HCT116 (cell line): ENCODE results near the gene ALDOC. TPM values are rescaled to one million over a fixed set of nuclear protein-coding genes. Genes with fewer than 3 reads are reported as not detected.

Source experiments
- ATAC-seq: fragments of 200-7000 bp; cut with Tn5 transposase; 2 replicates; pipeline ENCODE4 v1.9.1; 2020; ENCODE audit warnings: mild to moderate bottlenecking, moderate library complexity
- BruUV-seq: library from RNA; stranded (reverse); fragments of 400-500 nt; replicated peaks from 2 replicates; lab custom pipeline; 2021; lab: Mats Ljungman, UMichigan
- CTCF ChIA-PET: fragments of 300-600 bp; sonication (Branson Sonifier 250); formaldehyde crosslinking; loops from one replicate; lab custom pipeline; 2021; ENCODE audit warnings: antibody characterized with exemption; lab: Charles Lee
- POLR2A ChIA-PET: fragments of 300-600, 350-600 bp; sonication (Branson Sonifier 250); formaldehyde crosslinking; loops from one replicate; lab custom pipeline; 2021; ENCODE audit warnings: antibody characterized with exemption; lab: Charles Lee
- RAD21 ChIA-PET, 2 experiments: fragments of 300-600 bp; sonication (Branson Sonifier 250); formaldehyde crosslinking; loops; one replicate each; lab custom pipeline; 2023; ENCODE audit warnings: low total read pairs in 2 of 2; ENCODE audit not compliant: uncharacterized antibody in 2 of 2, unreplicated experiment in 2 of 2, low non-redundant PET in 1 of 2; lab: Charles Lee
- DNase-seq: peaks from one replicate; pipeline ENCODE4 v3.0.0-alpha.2; 2010; ENCODE audit warnings: low read depth, low spot score
- H2AFZ ChIP-seq: fragments of 200-600 bp; shearing (Covaris generic), sonication (generic); 2 replicates; pipeline ENCODE4 v1.6.1; 2017; ENCODE audit warnings: low read depth, mixed run types, mixed read lengths, antibody characterized with exemption, low read length; ENCODE audit not compliant: poor library complexity, severe bottlenecking
- H3K27ac ChIP-seq: 2 replicates; pipeline ENCODE4 v1.5.1; 2012; ENCODE audit warnings: low read depth, low read length
- H3K27me3 ChIP-seq: fragments of 200-600 bp; sonication (generic); 2 replicates; pipeline ENCODE4 v1.6.1; 2016; ENCODE audit warnings: mixed run types, low read length, mixed read lengths; ENCODE audit not compliant: insufficient read depth
- H3K36me3 ChIP-seq, 2 experiments: fragments of 200-500 bp in 1 of 2; fragments of 200-600 bp in 1 of 2; sonication (Bioruptor generic) in 1 of 2; sonication (generic) in 1 of 2; 2 replicates each; pipeline versions ENCODE4 v1.5.1 to v1.6.1; 2014 to 2016; ENCODE audit warnings: low read length in 2 of 2, inconsistent platforms in 1 of 2, mixed read lengths in 1 of 2, mixed run types in 1 of 2; ENCODE audit not compliant: insufficient read depth in 2 of 2, control insufficient read depth in 1 of 2
- H3K4me1 ChIP-seq, 2 experiments: fragments of 200-600 bp in 1 of 2; sonication (generic) in 1 of 2; 2 replicates each; pipeline versions ENCODE4 v1.5.1 to v1.6.1; 2012 to 2017; ENCODE audit warnings: low read length in 2 of 2, inconsistent platforms in 1 of 2, mild to moderate bottlenecking in 1 of 2, mixed read lengths in 1 of 2, mixed run types in 1 of 2, moderate library complexity in 1 of 2; ENCODE audit not compliant: insufficient read depth in 2 of 2, control insufficient read depth in 1 of 2
- H3K4me2 ChIP-seq: fragments of 200-600 bp; sonication (generic); 2 replicates; pipeline ENCODE4 v1.6.1; 2017; ENCODE audit warnings: mixed run types, low read length, mixed read lengths
- H3K4me3 ChIP-seq, 2 experiments: fragments of 200-600 bp in 1 of 2; sonication (generic) in 1 of 2; replicated peaks in 1 of 2; 2 replicates each; pipeline ENCODE4 v1.5.1; 2011 to 2016; ENCODE audit warnings: low read length in 2 of 2, control low read depth in 1 of 2, low read depth in 1 of 2, mild to moderate bottlenecking in 1 of 2, mixed read lengths in 1 of 2, mixed run types in 1 of 2
- H3K79me2 ChIP-seq: fragments of 200-600 bp; sonication (generic); 2 replicates; pipeline ENCODE4 v1.6.1; 2017; ENCODE audit warnings: mild to moderate bottlenecking, mixed run types, low read length, moderate library complexity, mixed read lengths; ENCODE audit not compliant: insufficient read depth
- H3K9ac ChIP-seq: fragments of 200-600 bp; sonication (generic); 2 replicates; pipeline ENCODE4 v1.6.1; 2016; ENCODE audit warnings: low read length, mixed read lengths
- H3K9me2 ChIP-seq: fragments of 200-600 bp; sonication (generic), shearing (Covaris generic); 2 replicates; pipeline ENCODE4 v1.6.1; 2017; ENCODE audit warnings: mixed run types, mild to moderate bottlenecking, moderate library complexity; ENCODE audit not compliant: insufficient read depth
- H3K9me3 ChIP-seq, 2 experiments: fragments of 200-500 bp in 1 of 2; fragments of 200-600 bp in 1 of 2; sonication (Bioruptor generic) in 1 of 2; sonication (generic) in 1 of 2; 2 replicates each; pipeline ENCODE4 v1.6.1; 2014 to 2017; ENCODE audit warnings: low read length in 2 of 2, mixed read lengths in 2 of 2, inconsistent platforms in 1 of 2, low read depth in 1 of 2, mild to moderate bottlenecking in 1 of 2, mixed run types in 1 of 2, moderate library complexity in 1 of 2; ENCODE audit not compliant: control insufficient read depth in 1 of 2, insufficient read depth in 1 of 2
- H4K20me1 ChIP-seq: fragments of 200-600 bp; sonication (generic), shearing (Covaris generic); 2 replicates; pipeline ENCODE4 v1.6.1; 2017; ENCODE audit warnings: mixed run types, mild to moderate bottlenecking, moderate library complexity; ENCODE audit not compliant: insufficient read depth
- CBX3 ChIP-seq: IDR thresholded peaks from 2 replicates; pipeline ENCODE4 v1.6.1; 2012; ENCODE audit warnings: low read depth
- CEBPB ChIP-seq: IDR thresholded peaks from 2 replicates; pipeline ENCODE4 v1.6.1; 2012; ENCODE audit warnings: low read depth
- CTCF ChIP-seq, 3 experiments: fragments of 200-600 bp in 1 of 3; sonication (generic) in 1 of 3; IDR thresholded peaks in 2 of 3; conservative IDR thresholded peaks in 1 of 3; 2 replicates each; pipeline ENCODE4 v1.5.1; 2012 to 2017; ENCODE audit warnings: low read depth in 2 of 3, low read length in 2 of 3, antibody characterized with exemption in 1 of 3, borderline replicate concordance in 1 of 3, control low read depth in 1 of 3, mild to moderate bottlenecking in 1 of 3, mixed read lengths in 1 of 3, mixed run types in 1 of 3, moderate library complexity in 1 of 3; ENCODE audit not compliant: insufficient read depth in 1 of 3
- EGR1 ChIP-seq: IDR thresholded peaks from 2 replicates; pipeline ENCODE4 v1.6.1; 2012; ENCODE audit warnings: low read depth
- ELF1 ChIP-seq: IDR thresholded peaks from 2 replicates; pipeline ENCODE4 v1.6.1; 2012; ENCODE audit warnings: low read depth, borderline replicate concordance
- EZH2phosphoT487 ChIP-seq: fragments of 200-600 bp; IDR thresholded peaks from 2 replicates; pipeline ENCODE4 v1.6.1; 2018; ENCODE audit warnings: antibody characterized with exemption, borderline replicate concordance
- JUND ChIP-seq: IDR thresholded peaks from 2 replicates; pipeline ENCODE4 v1.6.1; 2012
- MAX ChIP-seq: IDR thresholded peaks from 2 replicates; pipeline ENCODE4 v1.6.1; 2012
- POLR2AphosphoS5 ChIP-seq: IDR thresholded peaks from 2 replicates; pipeline ENCODE4 v1.6.1; 2011; ENCODE audit warnings: mild to moderate bottlenecking, low read depth, low read length, moderate library complexity
- RAD21 ChIP-seq: IDR thresholded peaks from 2 replicates; pipeline ENCODE4 v1.6.1; 2012; ENCODE audit warnings: low read depth, mild to moderate bottlenecking
- SIN3A ChIP-seq: IDR thresholded peaks from 2 replicates; pipeline ENCODE4 v1.6.1; 2012; ENCODE audit warnings: low read depth
- SRF ChIP-seq: IDR thresholded peaks from 2 replicates; pipeline ENCODE4 v1.6.1; 2012; ENCODE audit warnings: low read depth
- TCF7L2 ChIP-seq: IDR thresholded peaks from 2 replicates; pipeline ENCODE4 v1.7.0; 2011; ENCODE audit warnings: borderline replicate concordance, inconsistent platforms; ENCODE audit not compliant: insufficient read depth, insufficient read length; ENCODE audit errors: extremely low read depth
- ZBTB33 ChIP-seq: IDR thresholded peaks from 2 replicates; pipeline ENCODE4 v1.6.1; 2011; ENCODE audit warnings: mild to moderate bottlenecking, low read length, moderate library complexity; ENCODE audit not compliant: insufficient replicate concordance; ENCODE audit errors: extremely low read depth
- ZFX ChIP-seq: fragments of 450-650 bp; IDR thresholded peaks from 2 replicates; pipeline ENCODE4 v1.6.1; 2017
- intact Hi-C: fragments of 100-400 bp; cut with micrococcal nuclease; formaldehyde crosslinking; loops from 2 replicates; pipeline ENCODE4 v1.10.0; 2022
- total RNA-seq: library from RNA; stranded (reverse); gene quantifications from one replicate; pipeline ENCODE4 v1.2.1, GENCODE V29; 2021; ENCODE audit not compliant: unreplicated experiment

ALDOC gene
- total RNA-seq, 1 experiment from 2014 or later = 82.8 TPM

GRCh38 chr17:28598799-28599310 is 22.2 kb upstream of the ALDOC start, which contains the start of gene SPAG5 (continued):
- TF ChIP-seq ZBTB33 (no peak), EGR1 (no peak), ZFX (peak; percentile 62)

GRCh38 chr17:28598389-28598788 is 21.7 kb upstream of the ALDOC start:
- Histone ChIP-seq H3K9ac (peak overlapping the region; percentile 92), H3K9me3 (no peaks in the 10 kb centered on the region), H4K20me1 (no peaks in the 10 kb centered on the region), H2AFZ (no peak overlapping the region), H3K4me3 (peak overlapping the region; percentile 93 to 97), H3K27ac (peak overlapping the region; percentile 80), H3K27me3 (no peaks in the 10 kb centered on the region), H3K4me2 (peak overlapping the region; percentile 97), H3K9me2 (no peaks in the 10 kb centered on the region), H3K4me1 (peaks cover 4 to 22% of the 10 kb centered on the region in 2 experiments; a peak in 2 of 4 replicates), H3K36me3 (peaks cover under 1 to 7% of the 10 kb centered on the region in 2 experiments; a peak in 2 of 4 replicates), H3K79me2 (peaks cover 39% of the 10 kb centered on the region)
- ATAC-seq = peak; percentile 32
- ChIA-PET POLR2A (no interaction called here), RAD21 (no interaction called here), CTCF (no interaction called here)
- intact Hi-C loops = no loop called here
- TSS peak; percentile 81 for BruUV-seq
- no peak for DNase-seq
- TF ChIP-seq CEBPB (no peak), POLR2AphosphoS5 (no peak), TCF7L2 (no peak), JUND (no peak), SIN3A (no peak), EZH2phosphoT487 (no peak), ELF1 (no peak), CBX3 (no peak), ZBTB33 (no peak), SRF (no peak), EGR1 (no peak), CTCF (IDR thresholded peaks at IDR 0.05 in 2 of 3, conservative IDR thresholded peaks at IDR 0.05 in 1 of 3; ENCODE audit: borderline replicate concordance in 1 of 3, insufficient read depth in 1 of 3, low read depth in 2 of 3, low read length in 2 of 3) (no peak), RAD21 (no peak), MAX (no peak)
